Measurements from ENCODE around the gene PARVB. TPM values are rescaled to one million over a fixed set of nuclear protein-coding genes. Genes with fewer than 3 reads are reported as not detected.
A peak's percentile ranks its signal among the peaks of the same experiment; 100 is the strongest.

The PARVB gene
- total RNA-seq, 1 experiment from 2014 or later: 35.3 TPM

DNA sequence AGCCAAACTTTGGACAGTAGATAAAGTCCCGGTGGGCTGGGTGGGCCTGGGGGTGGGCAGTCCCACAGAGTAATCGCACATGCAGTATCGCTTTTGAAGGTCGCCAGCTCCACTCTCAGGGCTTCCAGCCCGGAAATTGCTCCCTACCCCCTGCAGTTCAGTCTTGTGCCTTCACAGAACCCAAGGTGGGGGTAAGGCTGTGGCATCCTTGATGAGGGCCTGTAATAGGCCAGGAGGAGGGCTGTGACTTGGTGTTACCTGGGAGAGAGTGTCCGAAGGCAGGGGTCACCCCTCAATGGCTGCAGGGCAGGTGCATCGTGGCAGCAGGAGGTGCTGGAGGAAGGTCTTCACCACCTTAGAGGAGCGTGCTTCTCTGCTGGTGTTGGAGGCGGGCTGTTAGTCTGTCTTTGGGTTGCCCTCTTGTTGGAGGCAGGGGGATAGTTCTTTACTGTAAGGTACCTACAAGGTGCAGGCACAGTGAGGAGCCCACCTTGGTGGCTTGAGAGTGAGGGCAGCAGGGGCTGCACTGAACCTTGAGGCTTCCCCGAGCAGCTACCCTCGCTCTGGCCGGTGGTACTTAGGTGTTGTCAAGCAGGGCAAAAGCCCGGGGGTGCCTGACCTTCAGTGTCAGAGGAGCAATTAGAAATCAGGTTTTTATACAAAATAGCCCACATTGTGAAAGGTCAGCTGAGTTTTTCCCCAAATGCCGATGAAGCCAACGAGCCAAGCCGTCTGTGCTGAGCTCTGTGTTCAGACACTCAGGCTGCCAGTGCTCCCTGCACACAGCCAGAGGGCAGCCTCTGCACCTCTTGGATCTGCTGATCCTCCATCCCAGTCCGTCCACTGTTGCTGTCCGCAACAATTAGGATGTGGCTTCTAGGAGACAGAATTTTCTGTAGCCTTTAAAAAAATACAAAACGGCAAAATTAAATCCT, 47.0 kb upstream of the PARVB start:
- H3K4me1 ChIP-seq (replicated peaks; ENCODE audit: insufficient read depth): no peaks in the 10 kb centered on the region
- H3K36me3 ChIP-seq (ENCODE audit: low read depth): 0 out of 2 replicates have a peak, but pooled peaks cover 20% of the 10 kb centered on the region
- H3K9me2 ChIP-seq (ENCODE audit: insufficient read depth): no peaks in the 10 kb centered on the region
- ChIA-PET POLR2A (ENCODE audit: unreplicated experiment) (no interaction called here), CTCF (interaction anchor here (0.6 kb wide), 1 partner anchor 665 kb away, joined by 6 read pairs; no protein-coding TSS in a partner anchor)
- H3K27ac ChIP-seq: no peak overlapping the region
- BruUV-seq (replicated peaks): no TSS peak
- no peaks in the 10 kb centered on the region for H3K9me3 ChIP-seq (ENCODE audit: insufficient read depth, low read depth)
- peaks cover 6% of the 10 kb centered on the region; the same call in 1 of the 2 replicates for H4K20me1 ChIP-seq (ENCODE audit: insufficient read depth)
- no peak overlapping the region for H3K4me2 ChIP-seq
- H3F3A ChIP-seq (ENCODE audit: insufficient read depth, low read depth): no peaks in the 10 kb centered on the region
- no peak for TF ChIP-seq EZH2 (IDR thresholded peaks at IDR 0.05; ENCODE audit: low read depth)
- TF ChIP-seq, protein P1, sequence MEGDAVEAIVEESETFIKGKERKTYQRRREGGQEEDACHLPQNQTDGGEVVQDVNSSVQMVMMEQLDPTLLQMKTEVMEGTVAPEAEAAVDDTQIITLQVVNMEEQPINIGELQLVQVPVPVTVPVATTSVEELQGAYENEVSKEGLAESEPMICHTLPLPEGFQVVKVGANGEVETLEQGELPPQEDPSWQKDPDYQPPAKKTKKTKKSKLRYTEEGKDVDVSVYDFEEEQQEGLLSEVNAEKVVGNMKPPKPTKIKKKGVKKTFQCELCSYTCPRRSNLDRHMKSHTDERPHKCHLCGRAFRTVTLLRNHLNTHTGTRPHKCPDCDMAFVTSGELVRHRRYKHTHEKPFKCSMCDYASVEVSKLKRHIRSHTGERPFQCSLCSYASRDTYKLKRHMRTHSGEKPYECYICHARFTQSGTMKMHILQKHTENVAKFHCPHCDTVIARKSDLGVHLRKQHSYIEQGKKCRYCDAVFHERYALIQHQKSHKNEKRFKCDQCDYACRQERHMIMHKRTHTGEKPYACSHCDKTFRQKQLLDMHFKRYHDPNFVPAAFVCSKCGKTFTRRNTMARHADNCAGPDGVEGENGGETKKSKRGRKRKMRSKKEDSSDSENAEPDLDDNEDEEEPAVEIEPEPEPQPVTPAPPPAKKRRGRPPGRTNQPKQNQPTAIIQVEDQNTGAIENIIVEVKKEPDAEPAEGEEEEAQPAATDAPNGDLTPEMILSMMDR (conservative IDR thresholded peaks at IDR 0.05): no peak
- DNase-seq: peak in 1 of 2 experiments; percentile 21
- intact Hi-C loops (cut with micrococcal nuclease; ENCODE audit: unreplicated experiment): no loop called here
- no peak overlapping the region for H3K4me3 ChIP-seq
- H2AFZ ChIP-seq: no peak overlapping the region
- H3K27me3 ChIP-seq (ENCODE audit: insufficient read depth, low read depth): no peaks in the 10 kb centered on the region
- no peaks in the 10 kb centered on the region for H3K79me2 ChIP-seq (ENCODE audit: low read depth)

GRCh38 chr22:43978558-43978957, 45.5 kb upstream of the PARVB start:
- no peak for TF ChIP-seq EZH2 (IDR thresholded peaks at IDR 0.05; ENCODE audit: low read depth)
- TF ChIP-seq, protein P1 (conservative IDR thresholded peaks at IDR 0.05): no peak
- peak in 1 of 2 experiments; percentile 33 for DNase-seq
- H3K27me3 ChIP-seq (ENCODE audit: insufficient read depth, low read depth): no peaks in the 10 kb centered on the region
- intact Hi-C loops (cut with micrococcal nuclease; ENCODE audit: unreplicated experiment): no loop called here
- no peaks in the 10 kb centered on the region for H3K9me3 ChIP-seq (ENCODE audit: insufficient read depth, low read depth)
- no peaks in the 10 kb centered on the region for H3K9me2 ChIP-seq (ENCODE audit: insufficient read depth)
- POLR2A ChIA-PET (ENCODE audit: unreplicated experiment): no interaction called here
- CTCF ChIA-PET: no interaction called here
- no peak overlapping the region for H2AFZ ChIP-seq
- no peaks in the 10 kb centered on the region for H3F3A ChIP-seq (ENCODE audit: insufficient read depth, low read depth)
- no peaks in the 10 kb centered on the region for H3K4me1 ChIP-seq (replicated peaks; ENCODE audit: insufficient read depth)
- peaks cover 3% of the 10 kb centered on the region; the same call in 1 of the 2 replicates for H4K20me1 ChIP-seq (ENCODE audit: insufficient read depth)
- H3K4me2 ChIP-seq: no peak overlapping the region
- no peak overlapping the region for H3K4me3 ChIP-seq
- H3K36me3 ChIP-seq (ENCODE audit: low read depth): 0 out of 2 replicates have a peak, but pooled peaks cover 11% of the 10 kb centered on the region
- H3K27ac ChIP-seq: no peak overlapping the region
- H3K79me2 ChIP-seq (ENCODE audit: low read depth): no peaks in the 10 kb centered on the region
- BruUV-seq (replicated peaks): no TSS peak

DNA sequence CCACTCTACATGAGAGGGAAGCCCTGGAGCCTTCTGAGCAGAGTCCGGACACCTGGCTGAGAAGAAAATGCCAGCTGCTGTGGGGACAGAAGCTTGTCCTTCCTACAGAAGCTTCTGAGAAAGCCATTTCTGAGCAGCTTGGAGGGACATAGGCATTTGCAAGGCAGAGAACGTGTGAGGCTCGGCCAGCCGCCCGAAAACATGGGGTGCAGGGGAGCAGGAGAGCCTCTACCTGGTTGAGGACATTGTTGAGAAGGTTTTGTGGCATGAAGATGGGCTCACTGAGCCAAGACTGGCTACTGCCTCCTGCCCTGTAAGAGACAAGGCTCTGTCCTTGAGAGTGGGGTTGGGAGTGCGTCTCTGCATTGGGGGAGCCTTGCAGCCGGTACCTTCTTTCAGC, 43.5 kb upstream of the PARVB start:
- TF ChIP-seq, protein P1 (conservative IDR thresholded peaks at IDR 0.05): no peak
- no peak for TF ChIP-seq EZH2 (IDR thresholded peaks at IDR 0.05; ENCODE audit: low read depth)
- Histone ChIP-seq H3K36me3 (ENCODE audit: low read depth) (peaks cover 18% of the 10 kb centered on the region; the same call in 1 of the 2 replicates), H3K9me2 (ENCODE audit: insufficient read depth) (no peaks in the 10 kb centered on the region), H3K79me2 (ENCODE audit: low read depth) (no peaks in the 10 kb centered on the region), H4K20me1 (ENCODE audit: insufficient read depth) (no peaks in the 10 kb centered on the region), H3K4me1 (replicated peaks; ENCODE audit: insufficient read depth) (no peaks in the 10 kb centered on the region), H3K9me3 (ENCODE audit: insufficient read depth, low read depth) (no peaks in the 10 kb centered on the region), H2AFZ (no peak overlapping the region), H3F3A (ENCODE audit: insufficient read depth, low read depth) (no peaks in the 10 kb centered on the region), H3K4me3 (no peak overlapping the region), H3K27ac (no peak overlapping the region), H3K27me3 (ENCODE audit: insufficient read depth, low read depth) (no peaks in the 10 kb centered on the region), H3K4me2 (no peak overlapping the region)
- CTCF ChIA-PET: interaction anchor here (0.6 kb wide), 1 partner anchor 29 kb away, joined by 6 read pairs; no protein-coding TSS in a partner anchor
- intact Hi-C loops (cut with micrococcal nuclease; ENCODE audit: unreplicated experiment): no loop called here
- BruUV-seq (replicated peaks): no TSS peak
- POLR2A ChIA-PET (ENCODE audit: unreplicated experiment): no interaction called here
- peak in 1 of 2 experiments; percentile 8 for DNase-seq
